ENCODE results near the gene BCAT1. TPM values are rescaled to one million over a fixed set of nuclear protein-coding genes. Genes with fewer than 3 reads are reported as not detected.

Gene BCAT1
- total and polyA plus RNA-seq, 2 of the 8 experiments (the other 6 are each of a cell fraction or from before 2014, with no cell fraction given), result 19.7 to 263 TPM

GRCh38 chr12:24860546-24860945 is 88.4 kb downstream of the BCAT1 start (continued):
- TF ChIP-seq ATF2 (IDR thresholded peaks at IDR 0.05; ENCODE audit: low read length) (no peak), TBP (IDR thresholded peaks at IDR 0.05; ENCODE audit: low read depth, low read length) (no peak), CHD7 (IDR thresholded peaks at IDR 0.05; ENCODE audit: insufficient replicate concordance, low read length) (no peak)

All from H1 (cell line).